Mammary epithelial cell (primary cell): ENCODE data around the gene NAIP.
"Not testable (repeated sequence)": the region's sequence is repeated elsewhere in the genome, so short reads cannot be mapped to it uniquely, and the experiment has no call there.

Source experiments
- EZH2 ChIP-seq: IDR thresholded peaks from 2 replicates; pipeline ENCODE4 v1.6.1; 2012; ENCODE audit warnings: low read length, inconsistent platforms, borderline replicate concordance
- TF ChIP-seq, protein P1 (sequence below), 2 donors: IDR thresholded peaks in 1 of 2; conservative IDR thresholded peaks in 1 of 2; 2 replicates each; pipeline ENCODE4 v1.5.1; 2011 to 2012; ENCODE audit warnings: inconsistent platforms in 2 of 2, low read length in 2 of 2, mild to moderate bottlenecking in 2 of 2, control low read depth in 1 of 2, low read depth in 1 of 2; ENCODE audit not compliant: insufficient read depth in 1 of 2; ENCODE audit errors: extremely low read depth in 1 of 2

DNA sequence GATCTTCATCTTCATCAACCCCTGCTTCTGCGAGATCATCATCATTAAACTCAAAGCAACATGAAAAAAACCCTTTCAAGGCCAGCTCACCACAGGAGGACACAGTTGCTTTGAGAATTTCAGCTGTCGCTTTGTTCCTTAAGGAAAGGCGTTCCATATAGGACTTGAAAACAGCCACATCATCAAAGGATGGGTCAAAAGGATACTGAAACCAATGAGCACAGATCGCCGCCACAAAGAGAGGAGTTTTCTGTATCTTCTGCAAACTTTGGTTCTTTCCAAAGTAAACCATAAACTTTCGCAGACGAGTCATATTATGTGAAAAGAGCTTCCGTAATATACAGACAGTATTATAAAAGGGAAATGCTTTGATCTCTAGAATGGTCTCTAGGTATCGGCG, 40.3 kb downstream of the NAIP start:
- TF ChIP-seq, protein P1, sequence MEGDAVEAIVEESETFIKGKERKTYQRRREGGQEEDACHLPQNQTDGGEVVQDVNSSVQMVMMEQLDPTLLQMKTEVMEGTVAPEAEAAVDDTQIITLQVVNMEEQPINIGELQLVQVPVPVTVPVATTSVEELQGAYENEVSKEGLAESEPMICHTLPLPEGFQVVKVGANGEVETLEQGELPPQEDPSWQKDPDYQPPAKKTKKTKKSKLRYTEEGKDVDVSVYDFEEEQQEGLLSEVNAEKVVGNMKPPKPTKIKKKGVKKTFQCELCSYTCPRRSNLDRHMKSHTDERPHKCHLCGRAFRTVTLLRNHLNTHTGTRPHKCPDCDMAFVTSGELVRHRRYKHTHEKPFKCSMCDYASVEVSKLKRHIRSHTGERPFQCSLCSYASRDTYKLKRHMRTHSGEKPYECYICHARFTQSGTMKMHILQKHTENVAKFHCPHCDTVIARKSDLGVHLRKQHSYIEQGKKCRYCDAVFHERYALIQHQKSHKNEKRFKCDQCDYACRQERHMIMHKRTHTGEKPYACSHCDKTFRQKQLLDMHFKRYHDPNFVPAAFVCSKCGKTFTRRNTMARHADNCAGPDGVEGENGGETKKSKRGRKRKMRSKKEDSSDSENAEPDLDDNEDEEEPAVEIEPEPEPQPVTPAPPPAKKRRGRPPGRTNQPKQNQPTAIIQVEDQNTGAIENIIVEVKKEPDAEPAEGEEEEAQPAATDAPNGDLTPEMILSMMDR (conservative IDR thresholded peaks at IDR 0.05 in 1 of 2, IDR thresholded peaks at IDR 0.05 in 1 of 2; ENCODE audit: extremely low read depth in 1 of 2, insufficient read depth in 1 of 2, low read depth in 1 of 2, low read length in 2 of 2), result not testable (repeated sequence)
- TF ChIP-seq EZH2, result not testable (repeated sequence)
